Measurements from ENCODE around the gene PSMB7.

Gene PSMB7

GRCh38 chr9:124311283-124311682 lies 104.0 kb downstream of the PSMB7 start:
- no peak overlapping the region for H3K27ac ChIP-seq (ENCODE audit: low read depth, low read length)
- H3K4me3 ChIP-seq (ENCODE audit: low read depth in 1 of 5, low read length in 5 of 5) = no peak overlapping the region
- H3K4me1 ChIP-seq (ENCODE audit: control insufficient read depth in 5 of 5, insufficient read depth in 5 of 5, low read length in 5 of 5) = peaks cover 0 to 7% (median 0%) of the 10 kb centered on the region in 5 donors
- no peaks in the 10 kb centered on the region for H3K9me3 ChIP-seq (ENCODE audit: control insufficient read depth in 5 of 5, low read length in 5 of 5)
- H3K9ac ChIP-seq (ENCODE audit: low read length in 5 of 5) = no peak overlapping the region
- no peaks in the 10 kb centered on the region for H3K27me3 ChIP-seq (ENCODE audit: control insufficient read depth in 5 of 5, insufficient read depth in 4 of 5, low read length in 5 of 5)
- peaks cover 0 to 72% (median 50%) of the 10 kb centered on the region in 5 donors for H3K36me3 ChIP-seq (ENCODE audit: control insufficient read depth in 5 of 5, insufficient read depth in 5 of 5, low read length in 5 of 5)

DNA sequence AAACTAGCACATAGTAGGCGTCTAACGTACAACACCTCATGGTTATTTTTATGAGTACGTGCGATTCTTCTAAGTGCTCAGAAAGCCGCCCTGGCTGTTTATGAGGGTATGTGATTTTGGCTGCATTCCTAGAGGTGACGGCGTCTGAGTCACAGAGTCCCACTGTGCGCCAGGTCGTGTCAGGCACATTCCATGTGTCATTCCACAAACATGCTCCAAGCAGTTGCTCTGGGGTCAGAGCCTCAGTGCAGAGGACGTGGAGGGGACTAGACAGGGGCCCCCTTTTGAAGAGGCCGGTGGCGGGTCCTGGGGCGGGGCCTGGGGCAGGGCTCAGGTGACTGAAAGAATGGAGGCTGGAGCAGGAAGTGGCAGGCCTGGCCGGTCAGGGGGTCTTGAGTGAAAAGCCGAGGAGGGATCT lies 105.6 kb downstream of the PSMB7 start:
- H3K4me1 ChIP-seq (ENCODE audit: control insufficient read depth in 5 of 5, insufficient read depth in 5 of 5, low read length in 5 of 5) = no peaks in the 10 kb centered on the region
- no peak overlapping the region for H3K9ac ChIP-seq (ENCODE audit: low read length in 5 of 5)
- peaks cover 0 to 56% (median 37%) of the 10 kb centered on the region in 5 donors for H3K36me3 ChIP-seq (ENCODE audit: control insufficient read depth in 5 of 5, insufficient read depth in 5 of 5, low read length in 5 of 5)
- H3K27me3 ChIP-seq (ENCODE audit: control insufficient read depth in 5 of 5, insufficient read depth in 4 of 5, low read length in 5 of 5) = no peaks in the 10 kb centered on the region
- no peak overlapping the region for H3K27ac ChIP-seq (ENCODE audit: low read depth, low read length)
- H3K9me3 ChIP-seq (ENCODE audit: control insufficient read depth in 5 of 5, low read length in 5 of 5) = no peaks in the 10 kb centered on the region
- no peak overlapping the region for H3K4me3 ChIP-seq (ENCODE audit: low read depth in 1 of 5, low read length in 5 of 5)

- H3K27me3 ChIP-seq (ENCODE audit: control insufficient read depth in 5 of 5, insufficient read depth in 4 of 5, low read length in 5 of 5) = no peaks in the 10 kb centered on the region
- no peak overlapping the region for H3K9ac ChIP-seq (ENCODE audit: low read length in 5 of 5)
- no peaks in the 10 kb centered on the region for H3K9me3 ChIP-seq (ENCODE audit: control insufficient read depth in 5 of 5, low read length in 5 of 5)
- no peak overlapping the region for H3K4me3 ChIP-seq (ENCODE audit: low read depth in 1 of 5, low read length in 5 of 5)
- H3K27ac ChIP-seq (ENCODE audit: low read depth, low read length) = no peak overlapping the region
- no peaks in the 10 kb centered on the region for H3K4me1 ChIP-seq (ENCODE audit: control insufficient read depth in 5 of 5, insufficient read depth in 5 of 5, low read length in 5 of 5)
- peaks cover 4 to 52% (median 35%) of the 10 kb centered on the region in 5 donors for H3K36me3 ChIP-seq (ENCODE audit: control insufficient read depth in 5 of 5, insufficient read depth in 5 of 5, low read length in 5 of 5)
Observed at GRCh38 chr9:124308606-124309491, 106.4 kb downstream of the PSMB7 start.

- no peak overlapping the region for H3K9ac ChIP-seq (ENCODE audit: low read length in 5 of 5)
- H3K9me3 ChIP-seq (ENCODE audit: control insufficient read depth in 5 of 5, low read length in 5 of 5) = no peaks in the 10 kb centered on the region
- H3K4me1 ChIP-seq (ENCODE audit: control insufficient read depth in 5 of 5, insufficient read depth in 5 of 5, low read length in 5 of 5) = no peaks in the 10 kb centered on the region
- no peak overlapping the region for H3K27ac ChIP-seq (ENCODE audit: low read depth, low read length)
- H3K4me3 ChIP-seq (ENCODE audit: low read depth in 1 of 5, low read length in 5 of 5) = no peak overlapping the region
- peaks cover 4 to 54% (median 42%) of the 10 kb centered on the region in 5 donors for H3K36me3 ChIP-seq (ENCODE audit: control insufficient read depth in 5 of 5, insufficient read depth in 5 of 5, low read length in 5 of 5)
- no peaks in the 10 kb centered on the region for H3K27me3 ChIP-seq (ENCODE audit: control insufficient read depth in 5 of 5, insufficient read depth in 4 of 5, low read length in 5 of 5)
Observed at GRCh38 chr9:124307379-124308030, 107.7 kb downstream of the PSMB7 start.

DNA sequence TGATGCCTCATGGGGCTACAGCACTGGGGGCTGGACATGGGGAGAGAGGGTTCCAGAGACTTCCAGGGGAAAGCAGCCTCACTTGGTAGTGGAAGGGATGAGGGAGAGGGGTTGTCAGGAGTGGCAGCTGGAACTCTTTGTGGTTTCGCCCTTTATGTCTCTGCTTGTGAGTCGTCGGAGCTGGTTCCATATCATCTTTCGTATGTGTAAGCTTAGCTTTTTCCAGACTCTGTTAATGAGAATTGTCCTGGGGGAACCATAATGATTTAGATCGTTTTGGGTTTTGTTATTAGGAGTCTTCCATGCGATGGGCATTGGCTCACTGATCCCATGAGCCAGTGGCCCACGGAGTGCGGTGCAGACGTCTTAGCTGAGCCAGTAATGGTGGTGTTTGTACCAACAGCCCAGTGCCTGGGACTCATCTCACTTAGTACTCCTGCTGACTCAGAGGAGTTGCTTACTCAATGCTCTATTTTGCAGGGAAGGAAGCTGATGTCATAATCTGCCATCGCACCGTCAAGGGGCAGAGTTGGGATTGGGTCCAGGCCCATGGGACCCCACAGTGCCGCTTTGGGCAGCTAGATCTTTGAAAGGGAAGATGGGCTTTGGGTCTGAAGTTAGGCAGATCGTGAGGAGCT lies 109.0 kb downstream of the PSMB7 start:
- no peaks in the 10 kb centered on the region for H3K9me3 ChIP-seq (ENCODE audit: control insufficient read depth in 5 of 5, low read length in 5 of 5)
- no peaks in the 10 kb centered on the region for H3K27me3 ChIP-seq (ENCODE audit: control insufficient read depth in 5 of 5, insufficient read depth in 4 of 5, low read length in 5 of 5)
- H3K9ac ChIP-seq (ENCODE audit: low read length in 5 of 5) = no peak overlapping the region
- H3K27ac ChIP-seq (ENCODE audit: low read depth, low read length) = no peak overlapping the region
- no peaks in the 10 kb centered on the region for H3K4me1 ChIP-seq (ENCODE audit: control insufficient read depth in 5 of 5, insufficient read depth in 5 of 5, low read length in 5 of 5)
- H3K4me3 ChIP-seq (ENCODE audit: low read depth in 1 of 5, low read length in 5 of 5) = no peak overlapping the region
- H3K36me3 ChIP-seq (ENCODE audit: control insufficient read depth in 5 of 5, insufficient read depth in 5 of 5, low read length in 5 of 5) = peaks cover 4 to 62% (median 50%) of the 10 kb centered on the region in 5 donors

DNA sequence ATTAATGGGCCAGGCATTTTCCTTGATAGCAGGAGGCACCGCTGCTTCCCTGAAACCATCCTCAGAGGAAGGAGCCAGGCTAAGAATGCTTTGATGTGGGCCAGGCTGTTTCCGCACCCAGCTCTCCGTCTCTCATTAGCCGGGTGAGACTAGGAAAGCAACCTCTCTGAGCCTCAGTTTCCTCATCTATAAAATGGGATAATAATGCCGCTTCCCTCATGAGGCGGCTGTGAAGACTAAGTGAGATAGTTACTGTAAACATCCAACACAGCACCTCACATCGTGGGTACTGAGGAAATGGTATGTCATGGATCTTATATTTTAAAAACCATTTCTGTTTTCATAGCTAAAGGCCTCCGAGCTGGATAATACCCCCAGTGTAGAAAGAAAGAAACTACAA lies 111.0 kb downstream of the PSMB7 start:
- Histone ChIP-seq H3K27ac (ENCODE audit: low read depth, low read length) (no peak overlapping the region), H3K9me3 (ENCODE audit: control insufficient read depth in 5 of 5, low read length in 5 of 5) (no peaks in the 10 kb centered on the region), H3K9ac (ENCODE audit: low read length in 5 of 5) (no peak overlapping the region), H3K36me3 (ENCODE audit: control insufficient read depth in 5 of 5, insufficient read depth in 5 of 5, low read length in 5 of 5) (peaks cover 4 to 51% (median 44%) of the 10 kb centered on the region in 5 donors), H3K4me1 (ENCODE audit: control insufficient read depth in 5 of 5, insufficient read depth in 5 of 5, low read length in 5 of 5) (peaks cover 2 to 12% (median 6%) of the 10 kb centered on the region in 5 donors), H3K27me3 (ENCODE audit: control insufficient read depth in 5 of 5, insufficient read depth in 4 of 5, low read length in 5 of 5) (no peaks in the 10 kb centered on the region), H3K4me3 (ENCODE audit: low read depth in 1 of 5, low read length in 5 of 5) (no peak overlapping the region)

- H3K36me3 ChIP-seq (ENCODE audit: control insufficient read depth in 5 of 5, insufficient read depth in 5 of 5, low read length in 5 of 5) = peaks cover 4 to 46% (median 41%) of the 10 kb centered on the region in 5 donors
- no peak overlapping the region for H3K27ac ChIP-seq (ENCODE audit: low read depth, low read length)
- H3K9ac ChIP-seq (ENCODE audit: low read length in 5 of 5) = no peak overlapping the region
- H3K4me1 ChIP-seq (ENCODE audit: control insufficient read depth in 5 of 5, insufficient read depth in 5 of 5, low read length in 5 of 5) = peaks cover 2 to 17% (median 12%) of the 10 kb centered on the region in 5 donors
- H3K4me3 ChIP-seq (ENCODE audit: low read depth in 1 of 5, low read length in 5 of 5) = no peak overlapping the region
- H3K27me3 ChIP-seq (ENCODE audit: control insufficient read depth in 5 of 5, insufficient read depth in 4 of 5, low read length in 5 of 5) = no peaks in the 10 kb centered on the region
- no peaks in the 10 kb centered on the region for H3K9me3 ChIP-seq (ENCODE audit: control insufficient read depth in 5 of 5, low read length in 5 of 5)
Observed at GRCh38 chr9:124303762-124304161, 111.5 kb downstream of the PSMB7 start.

Data from subcutaneous abdominal adipose tissue (tissue), 5 donors.